Measurements from ENCODE around the gene PFKFB4. TPM values are rescaled to one million over a fixed set of nuclear protein-coding genes. Genes with fewer than 3 reads are reported as not detected.

Gene PFKFB4
- total RNA-seq, 2 donors from 2014 or later: 9.9 to 89.0 TPM

DNA sequence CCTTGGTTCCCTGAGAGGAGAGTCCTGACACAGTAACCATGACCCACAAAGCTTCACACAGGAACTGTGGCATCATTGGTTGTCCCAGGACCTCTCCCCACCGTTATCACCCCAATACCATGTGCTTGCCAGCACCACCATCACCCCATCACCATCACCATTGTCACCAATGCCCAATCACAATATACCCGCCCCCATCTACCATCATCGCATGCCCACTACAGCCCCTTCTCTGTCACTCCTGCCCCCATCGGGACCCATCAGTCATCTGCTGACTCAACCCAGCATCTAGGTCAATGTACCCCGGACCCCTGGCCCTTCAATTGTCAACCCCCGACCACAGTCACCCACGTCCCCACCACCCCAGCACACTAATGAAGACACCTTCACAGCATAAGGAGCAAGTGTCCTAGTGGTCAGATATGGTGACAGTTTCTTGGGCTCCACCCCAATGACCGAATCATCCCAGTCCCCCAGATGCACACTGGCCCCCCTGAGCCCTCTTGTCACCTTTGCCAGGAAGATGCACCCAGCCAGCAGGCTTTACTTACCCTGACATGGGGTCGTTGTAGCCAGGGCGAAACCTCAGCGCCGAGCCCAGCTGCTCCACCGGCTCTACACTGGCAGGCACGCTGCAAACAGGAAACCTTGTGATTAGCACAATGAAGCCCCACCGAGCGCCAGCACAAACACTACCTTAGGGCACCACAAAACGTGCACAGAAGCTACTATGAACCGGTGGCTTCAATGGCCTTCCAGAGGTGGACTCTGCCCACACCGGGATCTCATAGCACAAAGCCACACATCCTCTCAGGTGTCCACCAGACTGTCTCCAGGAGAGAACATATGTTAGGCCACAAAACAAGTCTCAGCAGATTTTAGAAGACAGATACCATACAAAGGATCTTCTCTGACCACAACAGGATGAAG lies 77.7 kb downstream of the PFKFB4 start:
- Histone ChIP-seq H3K36me3 (no peaks in the 10 kb centered on the region), H3K27me3 (replicated peaks; ENCODE audit: insufficient read depth) (no peaks in the 10 kb centered on the region), H3K4me3 (no peak overlapping the region), H3K9me3 (no peaks in the 10 kb centered on the region), H3K27ac (no peak overlapping the region), H3K4me1 (replicated peaks) (no peaks in the 10 kb centered on the region)
- DNase-seq (ENCODE audit: low spot score): no peak
- no peak for TF ChIP-seq POLR2A (IDR thresholded peaks at IDR 0.05)
- TF ChIP-seq POLR2AphosphoS5 (IDR thresholded peaks at IDR 0.05): no peak
- TF ChIP-seq, protein P1, sequence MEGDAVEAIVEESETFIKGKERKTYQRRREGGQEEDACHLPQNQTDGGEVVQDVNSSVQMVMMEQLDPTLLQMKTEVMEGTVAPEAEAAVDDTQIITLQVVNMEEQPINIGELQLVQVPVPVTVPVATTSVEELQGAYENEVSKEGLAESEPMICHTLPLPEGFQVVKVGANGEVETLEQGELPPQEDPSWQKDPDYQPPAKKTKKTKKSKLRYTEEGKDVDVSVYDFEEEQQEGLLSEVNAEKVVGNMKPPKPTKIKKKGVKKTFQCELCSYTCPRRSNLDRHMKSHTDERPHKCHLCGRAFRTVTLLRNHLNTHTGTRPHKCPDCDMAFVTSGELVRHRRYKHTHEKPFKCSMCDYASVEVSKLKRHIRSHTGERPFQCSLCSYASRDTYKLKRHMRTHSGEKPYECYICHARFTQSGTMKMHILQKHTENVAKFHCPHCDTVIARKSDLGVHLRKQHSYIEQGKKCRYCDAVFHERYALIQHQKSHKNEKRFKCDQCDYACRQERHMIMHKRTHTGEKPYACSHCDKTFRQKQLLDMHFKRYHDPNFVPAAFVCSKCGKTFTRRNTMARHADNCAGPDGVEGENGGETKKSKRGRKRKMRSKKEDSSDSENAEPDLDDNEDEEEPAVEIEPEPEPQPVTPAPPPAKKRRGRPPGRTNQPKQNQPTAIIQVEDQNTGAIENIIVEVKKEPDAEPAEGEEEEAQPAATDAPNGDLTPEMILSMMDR (IDR thresholded peaks at IDR 0.05): no peak
- intact Hi-C loops (cut with DNase I): no loop called here
- WGBS: 82% methylated on average over 19 of the region's 19 CpGs

DNA sequence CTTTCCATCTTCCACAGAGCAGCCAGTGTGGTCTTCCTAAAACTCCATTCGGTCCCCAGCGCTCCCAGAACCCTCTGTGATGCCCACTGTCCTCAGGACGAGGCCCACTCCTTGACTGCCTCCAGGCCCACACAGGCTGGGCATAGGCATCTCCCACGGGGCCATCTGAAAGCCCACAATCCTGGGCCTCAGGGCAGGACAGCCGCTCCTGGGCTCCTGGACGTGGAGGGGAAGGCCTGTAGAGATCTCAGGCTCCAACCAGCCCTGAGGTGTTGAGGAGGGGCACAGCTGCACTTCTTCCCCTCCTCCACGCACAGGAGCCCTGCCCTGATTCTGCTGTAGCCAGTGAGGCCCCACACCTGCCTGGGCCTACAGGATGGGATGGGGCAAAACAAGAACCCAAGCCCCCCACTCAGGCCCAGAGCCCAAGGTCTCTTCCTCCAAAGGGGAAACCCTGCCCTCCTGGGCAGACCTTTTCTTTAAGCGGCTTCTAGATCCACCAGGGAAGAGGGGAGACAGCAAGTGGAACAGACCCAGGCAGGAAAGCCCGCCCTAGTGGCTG lies 78.6 kb downstream of the PFKFB4 start:
- TF ChIP-seq, protein P1 (IDR thresholded peaks at IDR 0.05): no peak
- TF ChIP-seq POLR2AphosphoS5 (IDR thresholded peaks at IDR 0.05) (no peak), POLR2A (IDR thresholded peaks at IDR 0.05) (no peak)
- intact Hi-C loops (cut with DNase I): no loop called here
- H3K36me3 ChIP-seq: no peaks in the 10 kb centered on the region
- WGBS: 88% methylated on average over 9 of the region's 9 CpGs
- H3K4me1 ChIP-seq (replicated peaks): peaks cover 6% of the 10 kb centered on the region
- no peak overlapping the region for H3K27ac ChIP-seq
- H3K9me3 ChIP-seq: no peaks in the 10 kb centered on the region
- DNase-seq (ENCODE audit: low spot score): no peak
- H3K27me3 ChIP-seq (replicated peaks; ENCODE audit: insufficient read depth): no peaks in the 10 kb centered on the region
- no peak overlapping the region for H3K4me3 ChIP-seq

DNA sequence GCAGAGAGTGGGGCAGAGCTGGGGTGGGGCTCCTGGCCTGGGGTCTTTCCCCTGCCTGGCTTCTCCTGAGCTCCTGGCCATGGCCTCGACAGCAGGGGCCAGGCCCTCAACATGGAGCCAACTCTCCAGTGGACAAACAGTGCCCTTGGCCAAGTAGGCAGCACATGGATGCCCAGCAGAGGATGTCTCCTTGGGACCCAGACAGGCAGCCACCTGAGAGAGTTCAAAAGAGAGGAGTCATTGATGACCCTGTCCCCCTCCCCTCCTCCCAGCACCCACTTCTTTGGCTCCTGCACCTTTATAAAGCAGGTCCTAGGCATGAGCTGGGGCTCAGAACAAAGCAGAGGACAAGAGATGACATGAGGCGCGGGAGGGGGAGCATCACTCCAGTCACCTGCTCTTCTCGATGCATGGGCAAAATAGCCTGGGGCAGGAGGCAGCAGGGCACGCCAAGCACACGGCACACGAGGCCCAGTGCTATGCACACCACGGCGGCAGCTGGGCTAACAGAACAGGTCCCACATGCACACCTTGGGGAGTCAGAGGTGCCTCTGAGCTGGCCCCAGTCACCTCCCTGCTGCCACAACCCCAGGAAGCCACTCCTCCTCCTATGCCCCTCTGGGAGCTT lies 80.1 kb downstream of the PFKFB4 start:
- 53% methylated on average over 7 of the region's 9 CpGs for WGBS
- no peak for TF ChIP-seq POLR2AphosphoS5 (IDR thresholded peaks at IDR 0.05)
- TF ChIP-seq, protein P1 (IDR thresholded peaks at IDR 0.05): no peak
- no peak for TF ChIP-seq POLR2A (IDR thresholded peaks at IDR 0.05)
- H3K27ac ChIP-seq: no peak overlapping the region
- no peaks in the 10 kb centered on the region for H3K9me3 ChIP-seq
- no peaks in the 10 kb centered on the region for H3K27me3 ChIP-seq (replicated peaks; ENCODE audit: insufficient read depth)
- intact Hi-C loops (cut with DNase I): no loop called here
- no peaks in the 10 kb centered on the region for H3K36me3 ChIP-seq
- no peak overlapping the region for H3K4me3 ChIP-seq
- peaks cover 6% of the 10 kb centered on the region for H3K4me1 ChIP-seq (replicated peaks)
- no peak for DNase-seq (ENCODE audit: low spot score)

DNA sequence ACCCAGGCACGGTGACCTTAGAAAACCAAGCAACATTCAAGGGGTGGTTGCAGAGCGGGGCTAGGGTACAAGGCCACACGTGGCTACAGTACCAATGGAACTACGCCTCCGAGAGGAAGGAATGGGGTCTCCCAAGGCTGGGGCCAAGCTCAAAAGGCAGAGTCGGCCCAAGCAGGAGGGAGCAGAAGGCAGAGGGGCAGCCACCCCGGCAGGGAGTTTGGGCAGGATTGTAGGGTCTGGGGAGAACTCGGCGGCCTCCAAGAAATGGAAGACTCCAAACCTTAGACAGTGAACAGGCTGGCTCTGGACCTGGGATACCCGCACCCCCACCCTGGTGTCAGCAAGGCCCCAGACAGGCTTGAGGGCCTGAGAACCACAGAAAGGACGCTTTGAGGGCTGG lies 81.4 kb downstream of the PFKFB4 start:
- DNase-seq (ENCODE audit: low spot score): no peak

More for the DNA sequence above, 81.4 kb downstream of the PFKFB4 start:
- Histone ChIP-seq H3K36me3 (no peaks in the 10 kb centered on the region), H3K4me3 (no peak overlapping the region), H3K4me1 (replicated peaks) (peaks cover 8% of the 10 kb centered on the region), H3K27ac (no peak overlapping the region), H3K27me3 (replicated peaks; ENCODE audit: insufficient read depth) (no peaks in the 10 kb centered on the region), H3K9me3 (no peaks in the 10 kb centered on the region)
- TF ChIP-seq, protein P1 (IDR thresholded peaks at IDR 0.05): no peak
- 78% methylated on average over 11 of the region's 11 CpGs for WGBS
- intact Hi-C loops (cut with DNase I): no loop called here
